Mesothelial cell of epicardium (in vitro differentiated cells): ENCODE results near the gene PTPN1. TPM values are rescaled to one million over a fixed set of nuclear protein-coding genes. Genes with fewer than 3 reads are reported as not detected.
A peak's percentile ranks its signal among the peaks of the same experiment; 100 is the strongest.

Source experiments
- DNase-seq, 2 experiments: peaks; one replicate each; pipeline ENCODE4 v3.0.0; 2021; ENCODE audit warnings: low spot score in 2 of 2; ENCODE audit not compliant: unreplicated experiment in 2 of 2
- H3K27ac Mint-ChIP-seq: 2 replicates; pipeline ENCODE4 v1.8.0; 2021; ENCODE audit warnings: mixed read lengths
- H3K27me3 Mint-ChIP-seq: 2 replicates; pipeline ENCODE4 v1.8.0; 2021; ENCODE audit warnings: low read depth, mixed read lengths
- H3K36me3 Mint-ChIP-seq: 2 replicates; pipeline ENCODE4 v1.8.0; 2021; ENCODE audit warnings: mixed read lengths
- H3K4me1 Mint-ChIP-seq: 2 replicates; pipeline ENCODE4 v1.8.0; 2021; ENCODE audit warnings: mixed read lengths
- H3K4me3 Mint-ChIP-seq: 2 replicates; pipeline ENCODE4 v1.8.0; 2021; ENCODE audit warnings: mild to moderate bottlenecking, moderate library complexity, mixed read lengths
- H3K9me3 Mint-ChIP-seq: 2 replicates; pipeline ENCODE4 v1.8.0; 2021; ENCODE audit warnings: mixed read lengths
- CTCF ChIP-seq: fragments of 200-600 bp; sonication (generic); IDR thresholded peaks from one replicate; pipeline ENCODE4 v1.5.0; 2021; ENCODE audit warnings: antibody characterized with exemption; ENCODE audit not compliant: unreplicated experiment
- total RNA-seq: library from RNA; stranded (reverse); gene quantifications from 3 replicates; pipeline ENCODE4 v1.2.1, GENCODE V29; 2021

PTPN1 gene
- total RNA-seq, 1 donor from 2014 or later, result 27.7 TPM

GRCh38 chr20:50627747-50628146 lies 117.6 kb downstream of the PTPN1 start:
- Mint-ChIP-seq H3K36me3 (no peaks in the 10 kb centered on the region), H3K4me1 (peaks cover 15% of the 10 kb centered on the region)

DNA sequence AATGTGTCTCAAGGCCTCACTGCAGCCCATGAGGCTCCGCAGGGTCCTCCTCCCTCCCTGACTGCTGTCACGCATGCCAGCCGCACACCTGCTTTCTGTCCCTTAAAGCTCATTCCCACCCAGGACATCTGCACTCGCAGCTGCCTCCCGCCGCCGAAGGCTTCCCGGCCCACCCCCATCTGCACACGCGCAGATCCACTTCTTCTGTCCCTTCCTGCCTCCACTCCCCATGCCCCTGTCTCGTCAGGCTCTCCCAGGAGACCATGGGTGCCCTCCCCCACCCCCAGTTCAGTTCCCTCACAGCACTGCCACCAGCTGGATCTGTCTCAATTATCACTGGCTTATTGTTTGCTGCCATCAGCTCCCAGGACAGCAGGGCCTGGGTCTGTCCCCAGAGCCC lies 118.1 kb downstream of the PTPN1 start:
- Mint-ChIP-seq H3K9me3 (no peaks in the 10 kb centered on the region), H3K4me1 (peaks cover 15% of the 10 kb centered on the region), H3K27ac (peak overlapping the region; percentile 40), H3K36me3 (no peaks in the 10 kb centered on the region), H3K27me3 (no peaks in the 10 kb centered on the region), H3K4me3 (no peak overlapping the region)
- TF ChIP-seq CTCF, result no peak
- DNase-seq, result no peak

More at GRCh38 chr20:50627747-50628146, 117.6 kb downstream of the PTPN1 start:
- no peak overlapping the region for H3K4me3 Mint-ChIP-seq
- H3K27me3 Mint-ChIP-seq, result no peaks in the 10 kb centered on the region
- TF ChIP-seq CTCF, result no peak
- DNase-seq, result no peak
- H3K9me3 Mint-ChIP-seq, result no peaks in the 10 kb centered on the region
- H3K27ac Mint-ChIP-seq, result no peak overlapping the region

GRCh38 chr20:50628853-50629669 lies 118.9 kb downstream of the PTPN1 start:
- no peaks in the 10 kb centered on the region for H3K27me3 Mint-ChIP-seq
- H3K27ac Mint-ChIP-seq, result no peak overlapping the region
- no peak for TF ChIP-seq CTCF
- H3K36me3 Mint-ChIP-seq, result no peaks in the 10 kb centered on the region
- no peak for DNase-seq
- no peak overlapping the region for H3K4me3 Mint-ChIP-seq
- H3K9me3 Mint-ChIP-seq, result no peaks in the 10 kb centered on the region
- peaks cover 14% of the 10 kb centered on the region for H3K4me1 Mint-ChIP-seq

- Mint-ChIP-seq H3K4me3 (no peak overlapping the region), H3K4me1 (peaks cover 14% of the 10 kb centered on the region), H3K27ac (no peak overlapping the region), H3K27me3 (no peaks in the 10 kb centered on the region), H3K9me3 (no peaks in the 10 kb centered on the region), H3K36me3 (no peaks in the 10 kb centered on the region)
- TF ChIP-seq CTCF, result no peak
- no peak for DNase-seq
Measured at GRCh38 chr20:50629670-50630045, 119.5 kb downstream of the PTPN1 start.

DNA sequence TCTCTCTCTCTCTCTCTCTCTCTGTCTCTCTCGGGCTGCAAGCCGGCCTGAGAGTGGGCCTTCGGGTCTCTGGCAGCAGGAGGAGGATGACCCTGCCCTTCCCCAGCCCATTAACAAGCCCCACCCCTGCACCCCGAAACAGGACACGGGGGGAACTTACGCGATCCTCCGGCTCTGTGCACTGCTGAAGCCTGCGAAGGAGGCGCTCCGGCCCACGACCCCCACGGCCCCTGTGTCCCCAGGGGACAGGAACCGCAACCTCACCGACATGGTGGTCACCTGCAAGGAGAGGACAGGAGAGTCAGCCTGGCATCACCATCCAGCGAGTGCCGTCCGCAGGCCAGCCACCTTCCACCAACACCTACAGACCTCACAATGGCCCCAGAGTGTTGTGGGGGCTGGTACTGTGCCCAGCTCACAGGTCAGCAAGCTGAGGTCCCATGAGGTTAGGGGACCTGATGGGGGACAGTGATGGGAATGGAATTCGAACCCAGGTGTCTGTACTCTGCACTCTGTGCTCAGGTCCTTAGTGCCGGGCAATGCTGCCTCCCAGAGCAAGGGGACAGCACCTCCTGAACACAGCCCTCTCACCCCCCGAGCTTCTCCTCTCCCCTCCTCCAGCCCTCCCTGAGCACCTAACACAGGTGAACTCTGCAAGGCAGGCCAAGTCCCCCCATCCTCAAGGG lies 120.5 kb downstream of the PTPN1 start:
- no peak overlapping the region for H3K4me3 Mint-ChIP-seq
- no peaks in the 10 kb centered on the region for H3K36me3 Mint-ChIP-seq
- H3K9me3 Mint-ChIP-seq, result no peaks in the 10 kb centered on the region
- H3K4me1 Mint-ChIP-seq, result peaks cover 16% of the 10 kb centered on the region
- no peak for DNase-seq
- H3K27ac Mint-ChIP-seq, result no peak overlapping the region
- H3K27me3 Mint-ChIP-seq, result no peaks in the 10 kb centered on the region
- TF ChIP-seq CTCF, result no peak
